Aorta (tissue), 5 donors: ENCODE measurements around the gene FAM118A. TPM values are rescaled to one million over a fixed set of nuclear protein-coding genes. Genes with fewer than 3 reads are reported as not detected.

Experiments
- ATAC-seq: fragments of 200-7000 bp; cut with Tn5 transposase; one replicate; pipeline ENCODE4 v1.9.1; 2022; ENCODE audit warnings: moderate library complexity; ENCODE audit not compliant: low FRiP score
- DNase-seq, 2 donors: peaks; one replicate each; pipeline ENCODE4 v3.0.0-alpha.2; 2020
- H3K27ac ChIP-seq, 2 donors: one replicate each; pipeline ENCODE4 v1.5.1; 2013; ENCODE audit warnings: low read length in 2 of 2, mild to moderate bottlenecking in 2 of 2, moderate library complexity in 2 of 2, control low read depth in 1 of 2, inconsistent platforms in 1 of 2, low read depth in 1 of 2
- H3K27me3 ChIP-seq, 2 donors: one replicate each; pipeline ENCODE4 v1.6.1; 2013; ENCODE audit warnings: control low read depth in 1 of 2, low read length in 1 of 2, mild to moderate bottlenecking in 1 of 2, moderate library complexity in 1 of 2; ENCODE audit not compliant: insufficient read depth in 2 of 2, control insufficient read depth in 1 of 2
- H3K36me3 ChIP-seq, 2 donors: one replicate each; pipeline ENCODE4 v1.6.1; 2013; ENCODE audit warnings: control low read depth in 1 of 2, low read length in 1 of 2, mild to moderate bottlenecking in 1 of 2; ENCODE audit not compliant: insufficient read depth in 2 of 2, control insufficient read depth in 1 of 2
- H3K4me1 ChIP-seq, 2 donors: one replicate each; pipeline ENCODE4 v1.6.1; 2013; ENCODE audit warnings: low read length in 2 of 2, control low read depth in 1 of 2, mild to moderate bottlenecking in 1 of 2, moderate library complexity in 1 of 2; ENCODE audit not compliant: insufficient read depth in 2 of 2, control insufficient read depth in 1 of 2
- H3K4me3 ChIP-seq, 2 donors: one replicate each; pipeline ENCODE4 v1.5.1; 2013; ENCODE audit warnings: low read length in 2 of 2, control low read depth in 1 of 2, mild to moderate bottlenecking in 1 of 2
- H3K9me3 ChIP-seq: one replicate; pipeline ENCODE4 v1.6.1; 2013; ENCODE audit warnings: mild to moderate bottlenecking, low read length; ENCODE audit not compliant: control insufficient read depth
- WGBS, 2 donors: extraction: QIAGEN DNeasy Blood & Tissue Kit; methylation state at CpG; one replicate each; pipeline ENCODE4 v1.1.7; 2013; 5-methylcytosine and 5-hydroxymethylcytosine counted together
- intact Hi-C, 2 donors: fragments of 100-400 bp; cut with DNase I; formaldehyde crosslinking; loops; one replicate each; pipeline versions ENCODE4 v1.14.2 to v1.15.0; 2022
- polyA plus RNA-seq, 2 donors: library from polyadenylated mRNA; stranded (reverse); fragments of 200-250 nt; gene quantifications; one replicate each; pipeline ENCODE4 v1.2.3, GENCODE V29; 2013
- total RNA-seq, 2 donors: library from RNA; stranded (reverse); fragmentation: NEBNext Ultra II Directional; extraction: Animal tissue kit (Norgen Biotek cat#: 25700); gene quantifications; one replicate each; pipeline ENCODE4 v1.2.1, GENCODE V29; 2021
- donor health status: healthy with polysubstance abuse.
- donor health status: Bipolar disorder and iron deficiency.
- donor health status: DM: no; HTN: no; CAD: no.
- donor health status: DM: no; HTN: no; CAD: no.
- donor health status: DM: yes; HTN: yes; CAD: no.

The FAM118A gene
- total and polyA plus RNA-seq, 4 donors, result 8.6 to 320 (median 62.9) TPM

- DNase-seq, result no peak
- H3K4me1 ChIP-seq, result peaks cover 0 to 2% of the 10 kb centered on the region in 2 donors
- peak overlapping the region in 1 of 2 donors; percentile 78 for H3K4me3 ChIP-seq
- intact Hi-C loops, result loop anchor here (5.0 to 10.0 kb wide), 3 partner anchors 34 to 774 kb away; no protein-coding TSS in a partner anchor
- WGBS, 2 donors, result 23 to 27% methylated on average over 14 of the region's 14 CpGs
- no peak overlapping the region for H3K27ac ChIP-seq
- no peaks in the 10 kb centered on the region for H3K27me3 ChIP-seq
- ATAC-seq, result no peak
- no peaks in the 10 kb centered on the region for H3K36me3 ChIP-seq
- no peaks in the 10 kb centered on the region for H3K9me3 ChIP-seq
Measured at GRCh38 chr22:45310977-45311531, 1.3 kb downstream of the FAM118A start.

- Histone ChIP-seq H3K27ac (no peak overlapping the region), H3K4me1 (peaks cover 2% of the 10 kb centered on the region in 2 donors), H3K4me3 (no peak overlapping the region), H3K9me3 (no peaks in the 10 kb centered on the region), H3K27me3 (no peaks in the 10 kb centered on the region), H3K36me3 (no peaks in the 10 kb centered on the region)
- 88 to 90% methylated on average over 8 of the region's 8 CpGs for WGBS, 2 donors
- intact Hi-C loops, result loop anchor here (5.0 to 10.0 kb wide), 3 partner anchors 35 to 772 kb away; no protein-coding TSS in a partner anchor
- DNase-seq (no peak), ATAC-seq (no peak)
Measured at GRCh38 chr22:45312415-45312814, 2.7 kb downstream of the FAM118A start.

- no peak for ATAC-seq
- H3K9me3 ChIP-seq, result no peaks in the 10 kb centered on the region
- H3K36me3 ChIP-seq, result no peaks in the 10 kb centered on the region
- no peak overlapping the region for H3K4me3 ChIP-seq
- no peaks in the 10 kb centered on the region for H3K27me3 ChIP-seq
- intact Hi-C loops, result loop anchor here (5.0 to 10.0 kb wide), 3 partner anchors 36 to 772 kb away; no protein-coding TSS in a partner anchor
- no peak overlapping the region for H3K27ac ChIP-seq
- H3K4me1 ChIP-seq, result peaks cover 2% of the 10 kb centered on the region in 2 donors
- DNase-seq, result no peak
- WGBS, 2 donors, result 73 to 88% methylated on average over 4 of the region's 4 CpGs
Measured at GRCh38 chr22:45312856-45313255, 3.1 kb downstream of the FAM118A start.

- DNase-seq (no peak), ATAC-seq (no peak)
- WGBS, 2 donors, result 47 to 49% methylated on average over 8 of the region's 8 CpGs
- Histone ChIP-seq H3K4me1 (peaks cover 2% of the 10 kb centered on the region in 2 donors), H3K27me3 (no peaks in the 10 kb centered on the region), H3K9me3 (no peaks in the 10 kb centered on the region), H3K4me3 (no peak overlapping the region), H3K36me3 (no peaks in the 10 kb centered on the region), H3K27ac (peak overlapping the region in 1 of 2 donors; percentile 15)
- intact Hi-C loops, result loop anchor here (5.0 to 10.0 kb wide), 3 partner anchors 37 to 771 kb away; no protein-coding TSS in a partner anchor
Measured at GRCh38 chr22:45314054-45314721, 4.5 kb downstream of the FAM118A start.

GRCh38 chr22:45314786-45315185, 5.1 kb downstream of the FAM118A start:
- no peaks in the 10 kb centered on the region for H3K9me3 ChIP-seq
- no peak overlapping the region for H3K27ac ChIP-seq
- ATAC-seq (no peak), DNase-seq (no peak)
- H3K27me3 ChIP-seq, result no peaks in the 10 kb centered on the region
- no peak overlapping the region for H3K4me3 ChIP-seq
- WGBS, 2 donors, result 90 to 92% methylated on average over 6 of the region's 6 CpGs
- no peaks in the 10 kb centered on the region for H3K36me3 ChIP-seq
- intact Hi-C loops, result loop anchor here (5.0 to 10.0 kb wide), 5 partner anchors 37 to 770 kb away; partner anchors contain the start of genes RIBC2 (in 1 of the 2) and SMC1B (in 1 of the 2)
- peaks cover 2% of the 10 kb centered on the region in 2 donors for H3K4me1 ChIP-seq

- DNase-seq (peak in 1 of 2 donors; percentile 46), ATAC-seq (no peak)
- Histone ChIP-seq H3K27ac (peak overlapping the region; percentile 15 to 84), H3K4me3 (no peak overlapping the region), H3K9me3 (no peaks in the 10 kb centered on the region), H3K4me1 (peaks cover 0 to 2% of the 10 kb centered on the region in 2 donors), H3K36me3 (no peaks in the 10 kb centered on the region), H3K27me3 (no peaks in the 10 kb centered on the region)
- 51 to 59% methylated on average over 9 of the region's 9 CpGs for WGBS, 2 donors
- intact Hi-C loops, result loop anchor here in 1 of 2 donors (5.0 to 10.0 kb wide), 4 partner anchors 95 to 768 kb away; partner anchors contain the start of genes RIBC2 and SMC1B
Measured at GRCh38 chr22:45316796-45317526, 7.2 kb downstream of the FAM118A start.

GRCh38 chr22:45317551-45318167, 7.9 kb downstream of the FAM118A start:
- DNase-seq, result peak; percentile 84 to 90

GRCh38 chr22:45318168-45318557, 8.4 kb downstream of the FAM118A start:
- WGBS, 2 donors, result 1% methylated on average over 8 of the region's 8 CpGs
- Histone ChIP-seq H3K36me3 (no peaks in the 10 kb centered on the region), H3K9me3 (no peaks in the 10 kb centered on the region), H3K27ac (peak overlapping the region; percentile 84 to 86), H3K4me3 (no peak overlapping the region), H3K4me1 (peaks cover 0 to 2% of the 10 kb centered on the region in 2 donors), H3K27me3 (no peaks in the 10 kb centered on the region)
- intact Hi-C loops, result loop anchor here in 1 of 2 donors (5.0 to 10.0 kb wide), 4 partner anchors 94 to 767 kb away; partner anchors contain the start of genes RIBC2 and SMC1B
- peak; percentile 80 for ATAC-seq
- DNase-seq, result peak; percentile 90 to 95

More at GRCh38 chr22:45317551-45318167, 7.9 kb downstream of the FAM118A start:
- H3K36me3 ChIP-seq, result no peaks in the 10 kb centered on the region
- peaks cover 0 to 2% of the 10 kb centered on the region in 2 donors for H3K4me1 ChIP-seq
- H3K27me3 ChIP-seq, result no peaks in the 10 kb centered on the region
- peak; percentile 89 for ATAC-seq
- intact Hi-C loops, result loop anchor here in 1 of 2 donors (5.0 to 10.0 kb wide), 4 partner anchors 95 to 767 kb away; partner anchors contain the start of genes RIBC2 and SMC1B
- H3K4me3 ChIP-seq, result no peak overlapping the region
- H3K27ac ChIP-seq, result peak overlapping the region; percentile 84 to 86
- WGBS, 2 donors, result 4% methylated on average over 19 of the region's 19 CpGs
- H3K9me3 ChIP-seq, result no peaks in the 10 kb centered on the region
